Measurements from ENCODE around the gene PLEKHA5.
"Not testable (repeated sequence)": the region's sequence is repeated elsewhere in the genome, so short reads cannot be mapped to it uniquely, and the experiment has no call there.

Gene PLEKHA5

DNA sequence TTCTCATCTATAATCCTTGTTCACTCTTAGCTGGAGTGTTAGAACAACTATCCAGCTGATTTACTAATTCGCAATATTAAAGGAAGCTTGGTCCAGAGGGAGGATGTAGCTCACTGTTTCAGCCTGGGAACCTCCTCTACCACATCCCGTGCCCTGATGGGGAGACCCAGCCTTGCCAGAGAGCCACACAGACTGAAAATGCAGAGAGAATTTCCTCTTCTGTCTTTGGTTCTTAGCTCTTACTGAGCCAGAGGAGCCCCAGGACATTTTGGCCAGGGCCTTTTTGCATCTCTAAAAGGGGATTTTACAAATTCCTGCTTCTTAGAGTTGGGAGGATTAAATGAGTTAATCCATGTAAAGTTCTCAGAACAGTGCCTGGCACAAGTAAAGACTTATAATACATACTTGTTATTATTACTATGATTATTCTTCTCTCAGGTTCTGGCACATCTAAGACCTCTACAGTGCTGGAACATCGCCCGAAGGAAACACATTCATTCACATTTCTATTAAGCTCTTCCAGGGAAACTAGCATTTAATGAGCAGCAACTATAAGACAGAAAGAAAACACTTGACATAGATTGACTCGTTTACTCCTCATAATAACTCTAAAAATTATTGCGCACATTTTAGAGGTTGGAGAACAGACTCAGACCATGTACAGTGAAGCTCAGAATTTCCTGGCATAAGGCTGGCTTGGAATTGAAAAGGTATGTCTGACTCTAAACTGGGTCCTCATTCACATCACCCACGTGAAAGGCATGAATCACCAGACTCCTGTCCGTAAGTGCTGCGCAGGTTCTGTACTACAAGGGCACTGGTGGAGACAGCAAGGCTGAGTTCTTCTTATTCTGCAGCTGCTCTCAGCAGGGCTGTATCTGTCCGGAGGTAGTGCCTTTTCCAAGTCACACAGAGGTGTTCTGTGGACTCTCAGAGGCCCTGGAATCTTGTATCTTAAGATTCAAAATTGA, 282.0 kb downstream of the PLEKHA5 start:
- DNase-seq = no peak

DNA sequence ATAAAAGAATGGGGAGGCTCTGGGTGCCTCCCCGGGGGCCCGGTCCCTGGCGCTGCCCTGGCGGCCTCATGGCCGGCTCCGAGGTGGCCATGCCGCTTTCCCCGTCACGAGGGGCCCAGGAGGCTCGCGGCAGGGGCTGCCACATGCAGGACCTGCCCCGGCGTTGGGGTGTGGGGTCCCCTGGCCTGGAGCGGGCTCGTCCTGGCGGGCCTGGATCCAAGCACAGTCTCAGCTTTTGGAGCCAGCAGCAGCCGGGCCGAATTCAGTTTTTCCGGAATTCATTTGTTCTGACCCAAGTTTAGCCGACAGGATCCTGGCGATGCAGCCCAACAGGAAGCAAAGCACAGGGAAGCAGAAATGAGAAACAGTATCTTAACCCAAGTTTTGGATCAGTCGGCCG, 283.3 kb downstream of the PLEKHA5 start:
- no peak for DNase-seq

DNA sequence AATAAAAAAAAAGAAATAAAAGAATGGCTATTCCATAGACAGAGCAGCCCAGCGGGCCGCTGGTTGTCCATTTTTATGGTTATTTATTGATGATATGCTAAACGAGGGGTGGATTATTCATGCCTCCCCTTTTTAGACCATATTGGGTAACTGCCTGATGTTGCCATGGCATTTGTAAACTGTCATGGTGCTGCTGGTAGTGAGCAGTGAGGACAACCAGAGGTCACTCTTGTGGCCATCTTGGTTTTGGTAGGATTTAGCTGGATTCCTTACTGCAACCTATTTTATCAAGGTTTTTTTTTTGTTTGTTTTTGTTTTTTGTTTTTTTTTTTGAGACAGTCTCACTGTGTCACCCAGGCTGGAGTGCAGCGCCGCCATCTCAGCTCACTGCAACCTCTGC, 284.0 kb downstream of the PLEKHA5 start:
- DNase-seq = not testable (repeated sequence)

DNA sequence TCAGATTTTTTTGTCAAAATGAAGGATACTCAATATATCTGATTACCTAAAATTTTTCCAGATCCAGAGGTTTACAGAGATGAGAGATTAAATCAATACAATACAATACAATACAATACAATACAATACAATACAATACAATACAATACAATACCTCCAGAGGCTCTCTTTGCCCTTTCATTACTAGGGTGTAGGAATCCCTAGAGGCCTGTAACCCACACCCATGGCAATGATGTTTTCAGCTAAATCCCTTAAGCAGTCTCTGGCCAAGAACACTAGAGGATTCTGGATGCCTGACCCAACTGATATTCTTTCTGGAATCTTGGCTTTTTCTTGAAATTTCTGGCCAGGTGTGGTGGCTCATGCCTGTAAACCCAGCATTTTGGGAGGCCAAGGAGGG, 286.0 kb downstream of the PLEKHA5 start:
- DNase-seq = no peak

DNA sequence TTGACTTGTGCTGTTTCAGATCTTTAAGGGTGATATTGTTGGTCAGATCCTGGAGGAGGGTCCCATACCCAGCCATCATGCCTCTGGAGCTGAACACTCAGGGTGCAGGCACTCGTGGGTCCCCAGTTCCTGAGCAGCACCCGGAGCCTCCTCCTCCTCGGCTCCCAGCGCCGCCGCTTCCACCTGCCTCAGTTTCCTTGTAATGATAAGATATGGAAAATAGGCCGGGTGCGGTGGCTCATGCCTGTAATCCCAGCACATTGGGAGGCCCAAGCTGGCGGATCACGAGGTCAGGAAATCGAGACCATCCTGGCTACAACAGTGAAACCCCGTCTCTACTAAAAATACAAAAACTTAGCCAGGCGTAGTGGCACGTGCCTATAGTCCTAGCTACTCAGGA, 289.6 kb downstream of the PLEKHA5 start:
- no peak for DNase-seq

DNA sequence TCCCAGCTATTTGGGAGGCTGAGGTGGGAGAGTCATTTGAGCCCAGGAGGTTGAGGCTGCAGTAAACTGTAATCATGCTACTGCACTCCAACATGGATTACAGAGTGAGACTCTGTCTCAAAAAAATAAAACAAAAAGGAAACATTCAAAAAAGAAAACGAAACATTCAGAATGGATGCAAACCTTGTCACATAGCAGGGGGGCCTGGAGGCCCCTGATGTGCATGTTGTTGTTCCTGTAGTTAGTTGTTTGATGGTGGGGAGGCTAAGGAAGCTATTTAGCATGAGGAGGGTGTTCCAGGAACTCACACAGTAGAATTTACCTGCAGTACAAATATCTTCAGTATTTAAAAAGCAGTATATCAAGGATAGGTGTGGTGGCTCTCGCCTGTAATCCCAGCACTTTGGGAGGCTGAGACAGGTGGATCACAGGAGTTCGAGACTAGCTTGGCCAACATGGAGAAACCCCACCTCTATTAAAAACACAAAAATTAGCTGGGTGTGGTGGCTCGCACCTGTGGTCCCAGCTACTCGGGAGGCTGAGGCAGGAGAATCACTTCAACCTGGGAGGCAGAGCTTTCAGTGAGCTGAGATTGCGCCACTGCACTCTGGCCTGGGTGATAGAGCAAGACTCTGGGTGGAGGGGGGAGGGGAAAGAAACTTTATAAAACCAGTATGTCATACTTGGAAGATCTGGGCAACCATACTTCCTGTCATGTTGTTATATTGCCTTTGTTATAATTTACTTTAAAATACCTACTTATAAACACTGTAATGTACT, 292.2 kb downstream of the PLEKHA5 start:
- no peak for DNase-seq

DNA sequence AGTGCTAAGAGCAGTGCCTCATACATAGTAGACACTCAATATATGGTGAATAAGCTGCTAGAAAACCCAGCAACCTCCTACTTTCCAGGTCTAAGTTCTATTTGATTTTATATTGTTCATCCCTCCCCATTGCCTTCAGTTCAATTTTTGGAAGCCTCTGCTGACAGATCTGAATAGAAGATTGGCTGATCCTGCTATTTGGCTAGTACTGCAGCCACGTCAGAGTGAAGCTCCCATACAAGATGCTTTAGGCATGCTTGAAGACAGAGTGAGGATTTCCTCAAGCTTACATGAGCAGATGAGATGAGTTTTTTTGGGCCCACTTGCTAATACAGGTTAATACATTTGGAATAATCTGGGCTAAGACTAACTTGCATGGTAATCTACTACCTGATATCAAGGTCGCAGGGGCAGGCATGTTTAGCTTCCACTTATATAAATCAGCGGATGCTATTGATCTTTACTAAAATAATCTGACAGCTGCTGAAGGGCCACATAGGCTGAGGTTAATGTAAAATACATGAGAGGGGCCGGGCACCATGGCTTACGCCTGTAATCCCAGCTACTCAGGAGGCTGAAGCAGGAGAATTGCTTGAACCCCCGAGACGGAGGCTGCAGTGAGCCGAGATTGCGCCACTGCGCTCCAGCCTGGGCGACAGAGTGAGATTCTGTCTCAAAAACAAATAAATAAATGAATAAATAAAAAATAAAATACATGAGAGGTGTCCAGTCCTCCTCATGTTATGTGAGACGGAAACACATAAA, 293.8 kb downstream of the PLEKHA5 start:
- no peak for DNase-seq
